GM12878 (cell line): ENCODE measurements around the gene STRIP2. TPM values are rescaled to one million over a fixed set of nuclear protein-coding genes. Genes with fewer than 3 reads are reported as not detected.

Experiments
- ATAC-seq: fragments of 200-7000 bp; cut with Tn5 transposase; 3 replicates; pipeline ENCODE4 v1.9.1; 2020; ENCODE audit warnings: mild to moderate bottlenecking, moderate library complexity
- BruUV-seq: library from RNA; stranded (reverse); fragments of 400-500 nt; replicated peaks from 2 replicates; lab custom pipeline; 2021; lab: Mats Ljungman, UMichigan
- CTCF ChIA-PET: fragments of 300-600 bp; sonication (Branson Sonifier 250); formaldehyde crosslinking; extraction: SDS; loops from one replicate; lab custom pipeline; 2021; ENCODE audit warnings: inconsistent platforms; lab: Yijun Ruan, JAX
- POLR2A ChIA-PET: fragments of 350-600 bp; formaldehyde crosslinking; extraction: SDS; loops from one replicate; lab custom pipeline; 2021; ENCODE audit warnings: inconsistent platforms; lab: Charles Lee
- RAD21 ChIA-PET: fragments of 300-600 bp; sonication (Branson Sonifier 250); formaldehyde crosslinking; loops from one replicate; lab custom pipeline; 2023; ENCODE audit warnings: antibody characterized with exemption; ENCODE audit not compliant: unreplicated experiment; lab: Charles Lee
- SMC1A ChIA-PET: fragments of 300-600 bp; sonication (Branson Sonifier 250); formaldehyde crosslinking; loops from one replicate; lab custom pipeline; 2023; ENCODE audit not compliant: unreplicated experiment, uncharacterized antibody; lab: Charles Lee
- DNase-seq: peaks from one replicate; pipeline ENCODE4 v3.0.0-alpha.2; 2011; ENCODE audit warnings: low read depth, low spot score
- FAIRE-seq: peaks from 3 replicates; lab custom pipeline; 2011; peaks lifted over from hg19 to GRCh38; lab: Jason Lieb, UNC
- H2AFZ ChIP-seq: 2 replicates; pipeline ENCODE4 v1.6.0; 2011; ENCODE audit warnings: low read depth, low read length, control low read depth; ENCODE audit not compliant: control insufficient read depth
- H3K27ac ChIP-seq: 2 replicates; pipeline ENCODE4 v1.5.1; 2011; ENCODE audit warnings: control low read depth; ENCODE audit not compliant: control insufficient read depth, insufficient read depth
- H3K27me3 ChIP-seq, 2 experiments: replicated peaks in 1 of 2; 2 replicates each; pipeline versions ENCODE4 v1.6.0 to v1.6.1; 2011; ENCODE audit warnings: low read length in 1 of 2; ENCODE audit not compliant: control insufficient read depth in 2 of 2, insufficient read depth in 2 of 2
- H3K36me3 ChIP-seq, 2 experiments: 2 replicates each; pipeline ENCODE4 v1.5.1; 2011; ENCODE audit warnings: low read length in 1 of 2; ENCODE audit not compliant: control insufficient read depth in 2 of 2, insufficient read depth in 2 of 2
- H3K4me1 ChIP-seq: 2 replicates; pipeline ENCODE4 v1.6.1; 2011; ENCODE audit warnings: mild to moderate bottlenecking, low read length, moderate library complexity, mixed read lengths; ENCODE audit not compliant: control insufficient read depth, insufficient read depth
- H3K4me2 ChIP-seq: 2 replicates; pipeline ENCODE4 v1.6.0; 2011; ENCODE audit warnings: control low read depth; ENCODE audit not compliant: control insufficient read depth, insufficient read depth
- H3K4me3 ChIP-seq: fragments of 200-600 bp; sonication (generic); 2 replicates; pipeline ENCODE4 v1.5.1; 2016
- H3K79me2 ChIP-seq: 2 replicates; pipeline ENCODE4 v1.6.0; 2011; ENCODE audit warnings: low read length; ENCODE audit not compliant: control insufficient read depth, insufficient read depth
- H3K9ac ChIP-seq: 2 replicates; pipeline ENCODE4 v1.8.0; 2011; ENCODE audit warnings: low read length, control low read depth, mixed read lengths; ENCODE audit not compliant: control insufficient read depth, insufficient read depth
- H3K9me3 ChIP-seq: replicated peaks from 3 replicates; pipeline ENCODE4 v1.5.1; 2011; ENCODE audit warnings: mild to moderate bottlenecking, low read length; ENCODE audit not compliant: control insufficient read depth, insufficient read depth
- H4K20me1 ChIP-seq: 2 replicates; pipeline ENCODE4 v1.6.0; 2011; ENCODE audit not compliant: control insufficient read depth, insufficient read depth
- ASH2L ChIP-seq: fragments of 300-600, 200-600 bp; sonication (generic); IDR thresholded peaks from 2 replicates; pipeline ENCODE4 v1.6.1; 2017; ENCODE audit warnings: low read depth, mild to moderate bottlenecking, borderline replicate concordance
- CHD1 ChIP-seq: IDR thresholded peaks from 2 replicates; pipeline ENCODE4 v1.6.1; 2012; ENCODE audit warnings: low read depth, low read length, improper control_type of control experiment
- HCFC1 ChIP-seq: fragments of 150-350 bp; IDR thresholded peaks from 2 replicates; pipeline ENCODE4 v1.6.1; 2014; ENCODE audit warnings: low read length
- KDM1A ChIP-seq: fragments of 200-600 bp; sonication (generic); IDR thresholded peaks from 2 replicates; pipeline ENCODE4 v1.6.1; 2016; ENCODE audit warnings: borderline replicate concordance
- NBN ChIP-seq: fragments of 450-650 bp; IDR thresholded peaks from 2 replicates; pipeline ENCODE4 v1.6.1; 2016
- SIX5 ChIP-seq: IDR thresholded peaks from 2 replicates; pipeline ENCODE4 v1.6.1; 2011; ENCODE audit warnings: mild to moderate bottlenecking, low read depth, low read length, moderate library complexity; ENCODE audit not compliant: severe bottlenecking
- STAT1 ChIP-seq: fragments of 450-650 bp; conservative IDR thresholded peaks from 2 replicates; pipeline ENCODE4 v1.6.1; 2014; ENCODE audit warnings: antibody characterized with exemption, mild to moderate bottlenecking
- YBX1 ChIP-seq: fragments of 450-650 bp; IDR thresholded peaks from 2 replicates; pipeline ENCODE4 v1.6.1; 2016; ENCODE audit warnings: antibody characterized with exemption
- ZBED1 ChIP-seq: IDR thresholded peaks from 2 replicates; pipeline ENCODE4 v1.6.1; 2016; ENCODE audit warnings: borderline replicate concordance
- WGBS: methylation state at CpG from one replicate; pipeline ENCODE4 v1.1.6; 2016; ENCODE audit warnings: low lambda C conversion rate; ENCODE audit not compliant: insufficient replicate concordance, insufficient coverage; ENCODE audit errors: missing lambda C conversion rate; 5-methylcytosine and 5-hydroxymethylcytosine counted together
- in situ Hi-C: fragments of 300-500 bp; cut with MboI; formaldehyde crosslinking; loops from 9 replicates; pipeline ENCODE4 v1.14.3; 2018; ENCODE audit warnings: mixed read lengths
- intact Hi-C: fragments of 100-400 bp; cut with micrococcal nuclease; formaldehyde crosslinking; loops from one replicate; pipeline ENCODE4 v1.14.2; 2022; ENCODE audit not compliant: unreplicated experiment
- polyA plus RNA-seq, 11 experiments: library from polyadenylated mRNA; depleted of rRNA in 4 of 11; unstranded in 6 of 11; stranded (reverse) in 5 of 11; fragments of >200 nt; fragmentation: Nextera tagmentation in 4 of 11; fragmentation: Illumina TruSeq in 1 of 11; extraction: Ambion mirVana in 4 of 11; extraction: Trizol in 1 of 11; gene quantifications; 1 replicate in 1 of 11; 2 replicates in 10 of 11; pipeline versions ENCODE4 v1.2.1 to v1.2.3, GENCODE V29; 2011 to 2016; ENCODE audit warnings: inconsistent platforms in 2 of 11, missing spikeins in 2 of 11, low read depth in 1 of 11
- total RNA-seq, 4 experiments: library from RNA; depleted of rRNA in 3 of 4; stranded (reverse); fragments of >200 nt in 3 of 4; fragmentation: Illumina TruSeq in 1 of 4; extraction: Trizol in 1 of 4; gene quantifications; 2 replicates each; pipeline versions ENCODE4 v1.2.1 to v1.2.3, GENCODE V29; 2013 to 2021
- TF ChIP-seq, protein P1 (sequence below): fragments of 450-650 bp; conservative IDR thresholded peaks from 2 replicates; pipeline ENCODE4 v1.6.1; 2017; ENCODE audit warnings: mild to moderate bottlenecking, moderate library complexity
- TF ChIP-seq, protein P2 (sequence below): IDR thresholded peaks from 2 replicates; pipeline ENCODE4 v1.6.1; 2011; ENCODE audit warnings: borderline replicate concordance, low read depth, mild to moderate bottlenecking, moderate library complexity, low read length; ENCODE audit not compliant: insufficient read depth, poor library complexity, severe bottlenecking
- TF ChIP-seq, protein P3 (sequence below): IDR thresholded peaks from 2 replicates; pipeline ENCODE4 v1.6.1; 2012; ENCODE audit warnings: mild to moderate bottlenecking, low read depth, low read length
- TF ChIP-seq, protein P4 (sequence below): IDR thresholded peaks from 2 replicates; pipeline ENCODE4 v1.6.1; 2011; ENCODE audit warnings: mild to moderate bottlenecking, low read depth, low read length, moderate library complexity; ENCODE audit not compliant: insufficient replicate concordance
- TF ChIP-seq, protein P5 (sequence below): fragments of 450-650 bp; IDR thresholded peaks from 2 replicates; pipeline ENCODE4 v1.6.1; 2014; ENCODE audit warnings: mild to moderate bottlenecking

Gene STRIP2
- total and polyA plus RNA-seq, 10 of the 15 experiments (the other 5 are each of a cell fraction or from before 2014, with no cell fraction given): 0.48 to 5.8 (median 1.8) TPM

DNA sequence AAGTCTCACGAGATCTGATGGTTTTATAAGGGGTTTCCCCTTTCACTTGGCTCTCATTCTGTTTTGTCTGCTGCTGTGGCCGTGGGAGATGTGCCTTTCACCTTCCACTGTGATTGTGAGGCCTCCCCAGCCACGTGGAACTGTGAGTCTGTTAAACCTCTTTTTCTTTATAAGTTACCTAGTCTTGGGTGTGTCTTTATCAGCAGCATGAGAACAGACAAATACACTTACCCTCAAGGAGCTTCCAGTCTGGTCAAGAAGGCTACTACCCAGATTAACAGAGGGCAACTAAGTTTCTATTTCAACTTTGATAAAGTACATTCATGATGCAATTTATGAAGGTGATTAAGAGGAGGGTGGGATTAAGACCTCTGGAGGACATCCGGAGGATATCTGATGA is 81.1 kb downstream of the STRIP2 start:
- SMC1A ChIA-PET: no interaction called here
- no peak overlapping the region for H2AFZ ChIP-seq
- in situ Hi-C loops (no loop called here), intact Hi-C loops (no loop called here)
- no peaks in the 10 kb centered on the region for H3K4me1 ChIP-seq
- RAD21 ChIA-PET: no interaction called here
- no peak for ATAC-seq
- H3K27me3 ChIP-seq: no peaks in the 10 kb centered on the region
- no peak overlapping the region for H3K27ac ChIP-seq
- no peaks in the 10 kb centered on the region for H4K20me1 ChIP-seq
- H3K36me3 ChIP-seq: no peaks in the 10 kb centered on the region
- H3K9ac ChIP-seq: no peak overlapping the region
- no peak for FAIRE-seq
- POLR2A ChIA-PET: no interaction called here
- H3K9me3 ChIP-seq: no peaks in the 10 kb centered on the region
- H3K79me2 ChIP-seq: no peaks in the 10 kb centered on the region
- CTCF ChIA-PET: no interaction called here
- BruUV-seq: no TSS peak
- H3K4me2 ChIP-seq: no peak overlapping the region
- H3K4me3 ChIP-seq: no peak overlapping the region
- WGBS: 34% methylated on average over 4 of the region's 4 CpGs
- no peak for DNase-seq
- TF ChIP-seq, protein P1, sequence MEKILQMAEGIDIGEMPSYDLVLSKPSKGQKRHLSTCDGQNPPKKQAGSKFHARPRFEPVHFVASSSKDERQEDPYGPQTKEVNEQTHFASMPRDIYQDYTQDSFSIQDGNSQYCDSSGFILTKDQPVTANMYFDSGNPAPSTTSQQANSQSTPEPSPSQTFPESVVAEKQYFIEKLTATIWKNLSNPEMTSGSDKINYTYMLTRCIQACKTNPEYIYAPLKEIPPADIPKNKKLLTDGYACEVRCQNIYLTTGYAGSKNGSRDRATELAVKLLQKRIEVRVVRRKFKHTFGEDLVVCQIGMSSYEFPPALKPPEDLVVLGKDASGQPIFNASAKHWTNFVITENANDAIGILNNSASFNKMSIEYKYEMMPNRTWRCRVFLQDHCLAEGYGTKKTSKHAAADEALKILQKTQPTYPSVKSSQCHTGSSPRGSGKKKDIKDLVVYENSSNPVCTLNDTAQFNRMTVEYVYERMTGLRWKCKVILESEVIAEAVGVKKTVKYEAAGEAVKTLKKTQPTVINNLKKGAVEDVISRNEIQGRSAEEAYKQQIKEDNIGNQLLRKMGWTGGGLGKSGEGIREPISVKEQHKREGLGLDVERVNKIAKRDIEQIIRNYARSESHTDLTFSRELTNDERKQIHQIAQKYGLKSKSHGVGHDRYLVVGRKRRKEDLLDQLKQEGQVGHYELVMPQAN: no peak
- no peak for TF ChIP-seq NBN
- TF ChIP-seq STAT1: no peak
- no peak for TF ChIP-seq ZBED1
- TF ChIP-seq, protein P2, sequence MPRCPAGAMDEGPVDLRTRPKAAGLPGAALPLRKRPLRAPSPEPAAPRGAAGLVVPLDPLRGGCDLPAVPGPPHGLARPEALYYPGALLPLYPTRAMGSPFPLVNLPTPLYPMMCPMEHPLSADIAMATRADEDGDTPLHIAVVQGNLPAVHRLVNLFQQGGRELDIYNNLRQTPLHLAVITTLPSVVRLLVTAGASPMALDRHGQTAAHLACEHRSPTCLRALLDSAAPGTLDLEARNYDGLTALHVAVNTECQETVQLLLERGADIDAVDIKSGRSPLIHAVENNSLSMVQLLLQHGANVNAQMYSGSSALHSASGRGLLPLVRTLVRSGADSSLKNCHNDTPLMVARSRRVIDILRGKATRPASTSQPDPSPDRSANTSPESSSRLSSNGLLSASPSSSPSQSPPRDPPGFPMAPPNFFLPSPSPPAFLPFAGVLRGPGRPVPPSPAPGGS: no peak
- no peak for TF ChIP-seq KDM1A
- no peak for TF ChIP-seq YBX1
- no peak for TF ChIP-seq CHD1
- no peak for TF ChIP-seq SIX5
- TF ChIP-seq HCFC1: no peak
- TF ChIP-seq, protein P3, sequence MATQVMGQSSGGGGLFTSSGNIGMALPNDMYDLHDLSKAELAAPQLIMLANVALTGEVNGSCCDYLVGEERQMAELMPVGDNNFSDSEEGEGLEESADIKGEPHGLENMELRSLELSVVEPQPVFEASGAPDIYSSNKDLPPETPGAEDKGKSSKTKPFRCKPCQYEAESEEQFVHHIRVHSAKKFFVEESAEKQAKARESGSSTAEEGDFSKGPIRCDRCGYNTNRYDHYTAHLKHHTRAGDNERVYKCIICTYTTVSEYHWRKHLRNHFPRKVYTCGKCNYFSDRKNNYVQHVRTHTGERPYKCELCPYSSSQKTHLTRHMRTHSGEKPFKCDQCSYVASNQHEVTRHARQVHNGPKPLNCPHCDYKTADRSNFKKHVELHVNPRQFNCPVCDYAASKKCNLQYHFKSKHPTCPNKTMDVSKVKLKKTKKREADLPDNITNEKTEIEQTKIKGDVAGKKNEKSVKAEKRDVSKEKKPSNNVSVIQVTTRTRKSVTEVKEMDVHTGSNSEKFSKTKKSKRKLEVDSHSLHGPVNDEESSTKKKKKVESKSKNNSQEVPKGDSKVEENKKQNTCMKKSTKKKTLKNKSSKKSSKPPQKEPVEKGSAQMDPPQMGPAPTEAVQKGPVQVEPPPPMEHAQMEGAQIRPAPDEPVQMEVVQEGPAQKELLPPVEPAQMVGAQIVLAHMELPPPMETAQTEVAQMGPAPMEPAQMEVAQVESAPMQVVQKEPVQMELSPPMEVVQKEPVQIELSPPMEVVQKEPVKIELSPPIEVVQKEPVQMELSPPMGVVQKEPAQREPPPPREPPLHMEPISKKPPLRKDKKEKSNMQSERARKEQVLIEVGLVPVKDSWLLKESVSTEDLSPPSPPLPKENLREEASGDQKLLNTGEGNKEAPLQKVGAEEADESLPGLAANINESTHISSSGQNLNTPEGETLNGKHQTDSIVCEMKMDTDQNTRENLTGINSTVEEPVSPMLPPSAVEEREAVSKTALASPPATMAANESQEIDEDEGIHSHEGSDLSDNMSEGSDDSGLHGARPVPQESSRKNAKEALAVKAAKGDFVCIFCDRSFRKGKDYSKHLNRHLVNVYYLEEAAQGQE: no peak
- TF ChIP-seq, protein P4, sequence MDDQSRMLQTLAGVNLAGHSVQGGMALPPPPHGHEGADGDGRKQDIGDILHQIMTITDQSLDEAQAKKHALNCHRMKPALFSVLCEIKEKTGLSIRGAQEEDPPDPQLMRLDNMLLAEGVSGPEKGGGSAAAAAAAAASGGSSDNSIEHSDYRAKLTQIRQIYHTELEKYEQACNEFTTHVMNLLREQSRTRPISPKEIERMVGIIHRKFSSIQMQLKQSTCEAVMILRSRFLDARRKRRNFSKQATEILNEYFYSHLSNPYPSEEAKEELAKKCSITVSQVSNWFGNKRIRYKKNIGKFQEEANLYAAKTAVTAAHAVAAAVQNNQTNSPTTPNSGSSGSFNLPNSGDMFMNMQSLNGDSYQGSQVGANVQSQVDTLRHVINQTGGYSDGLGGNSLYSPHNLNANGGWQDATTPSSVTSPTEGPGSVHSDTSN: no peak
- TF ChIP-seq ASH2L: no peak
- TF ChIP-seq, protein P5, sequence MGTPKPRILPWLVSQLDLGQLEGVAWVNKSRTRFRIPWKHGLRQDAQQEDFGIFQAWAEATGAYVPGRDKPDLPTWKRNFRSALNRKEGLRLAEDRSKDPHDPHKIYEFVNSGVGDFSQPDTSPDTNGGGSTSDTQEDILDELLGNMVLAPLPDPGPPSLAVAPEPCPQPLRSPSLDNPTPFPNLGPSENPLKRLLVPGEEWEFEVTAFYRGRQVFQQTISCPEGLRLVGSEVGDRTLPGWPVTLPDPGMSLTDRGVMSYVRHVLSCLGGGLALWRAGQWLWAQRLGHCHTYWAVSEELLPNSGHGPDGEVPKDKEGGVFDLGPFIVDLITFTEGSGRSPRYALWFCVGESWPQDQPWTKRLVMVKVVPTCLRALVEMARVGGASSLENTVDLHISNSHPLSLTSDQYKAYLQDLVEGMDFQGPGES: no peak
